ENCODE measurements around the gene LPAR6. TPM values are rescaled to one million over a fixed set of nuclear protein-coding genes. Genes with fewer than 3 reads are reported as not detected.
A peak's percentile ranks its signal among the peaks of the same experiment; 100 is the strongest.

LPAR6 gene
- total RNA-seq, 1 donor from 2014 or later: 30.9 TPM

DNA sequence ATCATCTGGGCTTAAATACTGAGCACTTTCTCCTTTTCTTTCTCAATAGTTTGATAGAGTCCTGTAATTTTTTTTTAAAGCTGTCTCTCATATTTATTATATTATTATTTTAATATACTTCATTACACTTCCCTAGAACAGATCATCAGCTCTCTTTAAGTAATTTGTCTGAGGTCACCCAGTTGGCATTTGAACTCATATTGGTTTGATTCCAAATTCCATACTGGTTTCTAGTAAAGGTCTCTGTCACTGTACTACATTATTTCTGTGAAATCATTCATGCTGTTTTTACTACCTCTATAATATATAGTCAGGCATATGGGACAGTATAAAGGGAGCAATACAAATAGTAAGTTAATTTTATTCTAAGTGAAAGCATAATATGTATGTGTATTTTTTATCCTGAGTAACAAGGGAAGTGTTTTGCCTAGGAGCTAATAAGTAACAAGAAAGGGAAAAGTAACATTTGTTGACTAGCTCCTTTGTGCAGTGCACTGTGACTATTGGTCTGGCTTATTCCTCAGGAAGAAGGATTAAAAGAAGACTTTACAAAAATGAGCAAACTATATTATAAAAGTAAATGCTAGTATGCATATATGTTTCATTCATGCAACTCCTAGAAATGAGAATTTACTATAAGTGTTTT lies 14.3 kb downstream of the LPAR6 start:
- Histone ChIP-seq H3K36me3 (no peaks in the 10 kb centered on the region), H3K4me1 (peaks cover 34% of the 10 kb centered on the region), H3K27ac (peak overlapping the region; percentile 15), H3K4me3 (no peak overlapping the region), H3K9me3 (no peaks in the 10 kb centered on the region), H3K27me3 (no peaks in the 10 kb centered on the region)
- TF ChIP-seq, protein P1, sequence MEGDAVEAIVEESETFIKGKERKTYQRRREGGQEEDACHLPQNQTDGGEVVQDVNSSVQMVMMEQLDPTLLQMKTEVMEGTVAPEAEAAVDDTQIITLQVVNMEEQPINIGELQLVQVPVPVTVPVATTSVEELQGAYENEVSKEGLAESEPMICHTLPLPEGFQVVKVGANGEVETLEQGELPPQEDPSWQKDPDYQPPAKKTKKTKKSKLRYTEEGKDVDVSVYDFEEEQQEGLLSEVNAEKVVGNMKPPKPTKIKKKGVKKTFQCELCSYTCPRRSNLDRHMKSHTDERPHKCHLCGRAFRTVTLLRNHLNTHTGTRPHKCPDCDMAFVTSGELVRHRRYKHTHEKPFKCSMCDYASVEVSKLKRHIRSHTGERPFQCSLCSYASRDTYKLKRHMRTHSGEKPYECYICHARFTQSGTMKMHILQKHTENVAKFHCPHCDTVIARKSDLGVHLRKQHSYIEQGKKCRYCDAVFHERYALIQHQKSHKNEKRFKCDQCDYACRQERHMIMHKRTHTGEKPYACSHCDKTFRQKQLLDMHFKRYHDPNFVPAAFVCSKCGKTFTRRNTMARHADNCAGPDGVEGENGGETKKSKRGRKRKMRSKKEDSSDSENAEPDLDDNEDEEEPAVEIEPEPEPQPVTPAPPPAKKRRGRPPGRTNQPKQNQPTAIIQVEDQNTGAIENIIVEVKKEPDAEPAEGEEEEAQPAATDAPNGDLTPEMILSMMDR (IDR thresholded peaks at IDR 0.05): no peak
- intact Hi-C loops (cut with DNase I): no loop called here
- ATAC-seq (no peak), DNase-seq (no peak)

GRCh38 chr13:48397744-48398143 lies 15.2 kb downstream of the LPAR6 start:
- DNase-seq: no peak
- H3K27me3 ChIP-seq: no peaks in the 10 kb centered on the region
- H3K4me1 ChIP-seq: peaks cover 28% of the 10 kb centered on the region
- H3K9me3 ChIP-seq: no peaks in the 10 kb centered on the region
- H3K4me3 ChIP-seq: no peak overlapping the region
- H3K27ac ChIP-seq: no peak overlapping the region
- intact Hi-C loops (cut with DNase I): no loop called here
- no peaks in the 10 kb centered on the region for H3K36me3 ChIP-seq
- no peak for ATAC-seq
- TF ChIP-seq, protein P1 (IDR thresholded peaks at IDR 0.05): no peak

DNA sequence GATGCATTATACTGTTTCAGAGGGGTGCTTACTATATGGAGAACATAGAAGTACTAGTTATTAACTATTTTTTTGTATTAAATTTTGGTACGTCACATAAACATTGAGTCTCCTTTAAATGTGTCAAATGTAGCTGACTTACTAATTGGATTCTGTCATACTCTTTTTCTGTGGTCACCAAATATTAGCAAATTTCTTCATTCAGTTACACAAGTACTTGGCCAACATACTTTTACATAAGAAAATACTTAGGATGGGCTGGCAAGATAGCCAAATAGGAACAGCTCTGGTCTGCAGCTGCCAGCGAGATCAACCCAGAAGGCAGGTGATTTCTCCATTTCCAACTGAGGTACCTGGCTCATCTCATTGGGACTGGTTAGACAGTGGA lies 19.2 kb downstream of the LPAR6 start:
- no peak overlapping the region for H3K4me3 ChIP-seq
- H3K36me3 ChIP-seq: no peaks in the 10 kb centered on the region
- DNase-seq: no peak
- no peaks in the 10 kb centered on the region for H3K27me3 ChIP-seq
- H3K27ac ChIP-seq: no peak overlapping the region
- no peaks in the 10 kb centered on the region for H3K9me3 ChIP-seq
- TF ChIP-seq, protein P1 (IDR thresholded peaks at IDR 0.05): no peak
- H3K4me1 ChIP-seq: peaks cover 7% of the 10 kb centered on the region
- no peak for ATAC-seq
- intact Hi-C loops (cut with DNase I): no loop called here

DNA sequence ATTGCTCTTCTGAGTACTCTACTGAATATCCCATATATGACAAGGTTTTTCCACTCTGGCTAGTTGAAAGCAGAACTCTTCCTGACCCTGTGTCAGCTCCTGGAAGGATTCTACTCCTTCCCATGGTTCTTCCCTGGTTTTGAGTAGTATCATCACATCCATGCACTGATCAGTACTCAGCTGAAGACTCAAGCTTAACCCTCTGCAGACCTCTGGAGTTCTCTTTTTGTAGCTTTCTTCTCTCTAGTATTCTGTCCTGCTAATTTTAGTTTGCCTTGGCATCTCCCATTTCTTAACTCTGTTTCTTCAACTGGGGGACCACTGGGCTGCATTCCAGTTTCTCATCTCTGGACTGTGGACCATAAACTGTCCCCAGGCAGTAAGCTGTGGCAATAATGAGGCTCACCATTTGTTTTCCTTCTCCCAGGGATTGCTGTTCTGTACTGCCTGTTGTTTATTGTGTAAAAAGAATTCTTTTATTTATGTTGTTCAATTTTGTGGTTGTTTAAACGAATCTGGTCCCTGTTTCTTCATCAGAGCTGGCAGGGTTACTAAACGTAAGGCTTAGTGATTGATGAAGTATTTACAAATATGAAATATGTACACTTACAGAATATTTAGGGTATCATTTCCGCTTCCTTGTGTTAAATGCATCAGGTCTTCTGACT lies 19.7 kb downstream of the LPAR6 start:
- H3K4me1 ChIP-seq: peaks cover 4% of the 10 kb centered on the region
- no peak for ATAC-seq
- H3K27me3 ChIP-seq: no peaks in the 10 kb centered on the region
- intact Hi-C loops (cut with DNase I): no loop called here
- no peak overlapping the region for H3K27ac ChIP-seq
- DNase-seq: no peak
- no peak overlapping the region for H3K4me3 ChIP-seq
- no peaks in the 10 kb centered on the region for H3K36me3 ChIP-seq
- TF ChIP-seq, protein P1 (IDR thresholded peaks at IDR 0.05): no peak
- H3K9me3 ChIP-seq: no peaks in the 10 kb centered on the region

GRCh38 chr13:48391257-48391656 lies 21.7 kb downstream of the LPAR6 start:
- no peaks in the 10 kb centered on the region for H3K27me3 ChIP-seq
- H3K9me3 ChIP-seq: no peaks in the 10 kb centered on the region
- TF ChIP-seq, protein P1 (IDR thresholded peaks at IDR 0.05): no peak
- ATAC-seq: no peak
- H3K27ac ChIP-seq: no peak overlapping the region
- H3K36me3 ChIP-seq: no peaks in the 10 kb centered on the region
- no peak for DNase-seq
- H3K4me3 ChIP-seq: no peak overlapping the region
- intact Hi-C loops (cut with DNase I): no loop called here
- H3K4me1 ChIP-seq: no peaks in the 10 kb centered on the region
